Measurements from ENCODE around the gene WNK1. TPM values are rescaled to one million over a fixed set of nuclear protein-coding genes. Genes with fewer than 3 reads are reported as not detected.

The WNK1 gene
- total RNA-seq, 4 donors from 2014 or later = 153 to 220 (median 178) TPM

DNA sequence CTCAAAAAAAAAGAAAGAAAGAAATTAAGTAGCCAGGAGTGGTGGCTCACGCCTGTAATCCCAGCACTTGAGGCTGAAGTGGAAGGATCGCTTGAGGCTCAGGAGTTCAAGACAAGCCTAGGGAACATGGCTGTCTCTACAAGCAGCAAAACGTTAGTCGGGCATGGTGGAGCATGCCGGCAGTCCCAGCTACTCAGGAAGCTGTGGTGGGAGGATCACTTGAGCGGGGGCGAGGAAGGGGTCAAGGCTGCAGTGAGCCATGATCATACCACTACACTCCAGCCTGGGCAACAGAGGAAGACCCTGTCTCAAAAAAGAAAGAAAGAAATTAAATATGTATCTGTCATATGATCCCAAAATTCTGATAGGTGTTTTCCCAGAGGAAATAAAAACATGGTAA, 191.8 kb downstream of the WNK1 start:
- Histone ChIP-seq H3K4me1 (peaks cover 0 to 30% (median 7%) of the 10 kb centered on the region in 4 donors), H3K9me3 (no peaks in the 10 kb centered on the region), H3K27me3 (no peaks in the 10 kb centered on the region), H3K27ac (no peak overlapping the region), H3K4me3 (no peak overlapping the region), H3K36me3 (peaks cover 0 to 51% (median 0%) of the 10 kb centered on the region in 3 donors)
- TF ChIP-seq CTCF (IDR thresholded peaks at IDR 0.05) = no peak
- TF ChIP-seq EP300 (IDR thresholded peaks at IDR 0.05) = no peak
- TF ChIP-seq POLR2A (IDR thresholded peaks at IDR 0.05) = no peak
- WGBS, 2 donors = 64 to 65% methylated on average over 7 of the region's 7 CpGs
- DNase-seq (ENCODE audit: low spot score in 2 of 2) = no peak

GRCh38 chr12:946212-946611, 193.8 kb downstream of the WNK1 start:
- H3K4me1 ChIP-seq = peaks cover 0 to 32% (median 7%) of the 10 kb centered on the region in 4 donors
- DNase-seq (ENCODE audit: low spot score in 2 of 2) = no peak
- no peak overlapping the region for H3K27ac ChIP-seq
- no peak overlapping the region for H3K4me3 ChIP-seq
- TF ChIP-seq EP300 (IDR thresholded peaks at IDR 0.05) (no peak), CTCF (IDR thresholded peaks at IDR 0.05) (no peak), POLR2A (IDR thresholded peaks at IDR 0.05) (no peak)
- H3K36me3 ChIP-seq = peaks cover 0 to 36% (median 0%) of the 10 kb centered on the region in 3 donors
- H3K27me3 ChIP-seq = no peaks in the 10 kb centered on the region
- H3K9me3 ChIP-seq = no peaks in the 10 kb centered on the region

DNA sequence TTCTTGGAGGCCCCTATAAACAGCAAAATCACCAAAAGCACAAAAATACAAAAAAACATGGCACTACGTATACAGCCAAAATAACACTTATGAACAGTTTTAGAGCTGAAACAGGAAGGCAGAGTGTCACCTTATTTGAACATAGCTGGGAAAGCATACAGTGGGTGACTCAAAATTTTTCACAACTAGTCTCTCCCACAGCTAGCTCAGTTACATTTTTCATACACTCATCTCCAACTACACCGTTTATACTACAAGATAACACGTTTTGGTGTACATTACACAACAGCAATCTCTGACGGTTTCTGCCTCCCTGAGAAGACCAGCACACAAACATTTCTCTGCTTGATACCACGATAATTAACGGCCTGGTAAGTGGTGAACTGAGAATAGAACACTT, 194.3 kb downstream of the WNK1 start:
- no peak for DNase-seq (ENCODE audit: low spot score in 2 of 2)
- peaks cover 0 to 32% (median 7%) of the 10 kb centered on the region in 4 donors for H3K4me1 ChIP-seq
- H3K4me3 ChIP-seq = no peak overlapping the region
- H3K9me3 ChIP-seq = no peaks in the 10 kb centered on the region
- TF ChIP-seq EP300 (IDR thresholded peaks at IDR 0.05) (no peak), POLR2A (IDR thresholded peaks at IDR 0.05) (no peak), CTCF (IDR thresholded peaks at IDR 0.05) (no peak)
- H3K36me3 ChIP-seq = peaks cover 0 to 31% (median 0%) of the 10 kb centered on the region in 3 donors
- H3K27me3 ChIP-seq = no peaks in the 10 kb centered on the region
- WGBS, 2 donors = 80 to 86% methylated on average over 6 of the region's 6 CpGs
- no peak overlapping the region for H3K27ac ChIP-seq

DNA sequence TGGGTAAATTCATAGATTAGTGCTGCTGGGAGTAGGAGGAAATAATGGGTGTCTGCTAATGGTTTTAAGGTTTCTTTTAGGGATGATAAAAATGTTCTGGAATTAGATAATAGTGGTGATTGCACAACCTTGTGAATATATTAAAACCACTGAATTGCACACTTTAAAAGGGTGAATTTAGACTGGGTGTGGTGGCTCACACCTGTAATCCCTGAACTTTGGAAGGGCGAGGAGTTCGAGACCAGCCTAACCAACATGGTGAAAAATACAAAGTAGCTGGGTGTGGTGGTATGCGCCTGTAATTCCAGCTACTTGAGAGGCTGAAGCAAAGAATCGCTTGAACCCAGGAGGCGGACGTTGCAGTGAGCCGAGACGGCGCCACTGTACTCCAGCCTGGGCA, 195.9 kb downstream of the WNK1 start:
- no peak for TF ChIP-seq CTCF (IDR thresholded peaks at IDR 0.05)
- no peak for TF ChIP-seq EP300 (IDR thresholded peaks at IDR 0.05)
- no peak for TF ChIP-seq POLR2A (IDR thresholded peaks at IDR 0.05)
- H3K27me3 ChIP-seq = no peaks in the 10 kb centered on the region
- no peak for DNase-seq (ENCODE audit: low spot score in 2 of 2)
- H3K36me3 ChIP-seq = peaks cover 0 to 18% (median 0%) of the 10 kb centered on the region in 3 donors
- peak overlapping the region in 2 of 4 donors; percentile 91 for H3K27ac ChIP-seq
- peak overlapping the region in 3 of 4 donors; percentile 71 to 88 (median 83) for H3K4me3 ChIP-seq
- peaks cover 0 to 32% (median 7%) of the 10 kb centered on the region in 4 donors for H3K4me1 ChIP-seq
- 91 to 93% methylated on average over 9 of the region's 9 CpGs for WGBS, 2 donors
- no peaks in the 10 kb centered on the region for H3K9me3 ChIP-seq

DNA sequence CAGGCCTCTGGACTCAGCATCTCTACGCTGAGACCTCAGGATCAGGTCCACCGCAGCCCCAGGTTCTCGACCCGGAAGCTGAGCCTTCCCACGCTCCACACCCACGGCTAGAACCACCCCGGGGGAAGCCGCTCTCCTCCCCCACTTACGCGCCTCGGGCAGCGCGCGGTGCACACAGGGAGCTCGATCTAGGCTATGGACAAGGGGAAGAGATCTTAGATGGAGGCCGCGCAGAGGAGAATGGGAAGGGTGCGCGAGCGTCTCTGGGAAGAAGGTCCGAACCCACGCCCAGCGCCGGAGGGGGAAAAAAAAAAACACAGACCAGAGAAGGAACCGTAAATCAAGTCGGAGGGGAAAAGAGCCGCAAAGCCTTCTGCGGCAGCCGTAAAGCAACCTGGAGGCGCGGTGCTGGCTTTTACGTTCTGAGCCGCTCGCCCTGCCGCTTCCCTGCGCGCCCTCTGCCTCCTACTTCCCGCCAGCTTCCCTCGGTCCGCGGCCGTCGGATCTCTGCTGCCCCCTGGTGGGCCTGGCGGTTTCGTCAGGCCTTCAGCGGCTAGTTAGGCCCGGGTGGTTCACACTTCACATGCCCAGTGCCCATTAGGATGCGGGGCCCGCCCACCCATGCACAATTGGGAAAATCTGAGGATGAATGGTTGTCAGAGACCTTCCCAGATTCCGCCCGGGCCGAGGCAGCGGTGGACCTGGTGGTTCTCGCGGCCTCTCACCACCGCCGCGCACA, 197.2 kb downstream of the WNK1 start, which contains the start of gene RAD52:
RAD52 (minus strand) TSS at position 242 of the 739 bp plus-strand sequence. CDS start 16,636 bp downstream, outside the sequence.
- H3K27ac ChIP-seq = peak within 1 kb of the TSS; percentile 72 to 91 (median 90)
- WGBS, 2 donors = 1% methylated on average over 37 to 57 of the region's 58 CpGs

More for the DNA sequence above, 197.2 kb downstream of the WNK1 start, which contains the start of gene RAD52:
- peak; percentile 93 to 95 for DNase-seq (ENCODE audit: low spot score in 2 of 2)
- Histone ChIP-seq H3K4me1 (peaks cover 0 to 32% (median 7%) of the 10 kb centered on the region in 4 donors), H3K27me3 (no peaks in the 10 kb centered on the region), H3K9me3 (no peaks in the 10 kb centered on the region), H3K36me3 (peaks cover 0 to 7% (median 0%) of the 10 kb centered on the region in 3 donors), H3K4me3 (peak within 1 kb of the TSS; percentile 60 to 88 (median 77))
- TF ChIP-seq POLR2A (IDR thresholded peaks at IDR 0.05) = peak; percentile 46 to 73
- TF ChIP-seq CTCF (IDR thresholded peaks at IDR 0.05) = peak; percentile 94 to 99 (median 99)
- TF ChIP-seq EP300 (IDR thresholded peaks at IDR 0.05) = peak; percentile 67 to 96
